Measurements from ENCODE around the gene LIG3. TPM values are rescaled to one million over a fixed set of nuclear protein-coding genes. Genes with fewer than 3 reads are reported as not detected.
A peak's percentile ranks its signal among the peaks of the same experiment; 100 is the strongest.

LIG3 gene
- total and polyA plus RNA-seq, 2 of the 4 experiments (the other 2 are of a cell fraction) = 36.4 to 41.9 TPM

DNA sequence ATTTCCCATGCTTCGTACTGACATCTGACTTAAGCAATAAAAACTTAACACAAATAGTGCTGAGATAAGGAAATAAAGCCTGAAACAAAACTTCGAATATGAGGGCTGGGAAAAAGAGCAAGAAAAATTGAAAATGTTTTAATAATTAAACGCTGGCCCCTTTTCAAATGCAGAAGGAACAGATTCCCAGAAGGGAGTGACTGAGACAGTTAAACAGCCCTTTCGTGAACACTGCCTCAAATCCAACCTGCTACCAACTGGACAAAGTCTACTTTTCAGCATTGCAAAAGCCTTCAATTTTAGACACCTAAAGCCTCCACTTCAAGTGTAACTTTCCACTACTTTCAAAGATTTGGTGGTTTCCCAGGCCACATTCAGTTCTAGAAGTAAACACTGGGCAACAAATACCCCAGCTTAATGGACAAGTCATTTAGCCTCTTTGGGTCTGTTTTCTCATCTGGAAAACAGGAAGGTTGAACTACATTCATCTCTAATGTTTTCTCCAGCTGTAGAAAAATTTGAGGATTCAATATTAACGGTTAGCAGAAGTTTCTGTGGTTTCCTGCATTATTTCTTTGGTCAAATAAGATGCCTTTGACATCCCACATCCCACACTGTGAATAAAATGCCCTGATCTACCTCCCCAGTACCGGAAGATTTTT, 71.4 kb downstream of the LIG3 start:
- no peaks in the 10 kb centered on the region for H3K27me3 ChIP-seq (ENCODE audit: control insufficient read depth, insufficient read depth, low read length)
- dilution Hi-C loops (cut with HindIII; ENCODE audit: low sequenced_read_pairs, unreplicated experiment) = no loop called here
- 0 out of 3 replicates have a peak overlapping the region, but pooled peaks have one; percentile 15 for H2BK15ac ChIP-seq (ENCODE audit: low read depth, low read length)
- DNase-seq (peak; percentile 19), ATAC-seq (ENCODE audit: low read depth) (peak; percentile 15)
- peak overlapping the region; percentile 7; the same call in 1 of the 2 replicates for H3K14ac ChIP-seq (replicated peaks; ENCODE audit: low read depth, low read length)
- no peak overlapping the region for H3K4me2 ChIP-seq (ENCODE audit: low read depth, low read length)
- H3K9ac ChIP-seq (ENCODE audit: low read depth, low read length) = no peak overlapping the region
- peaks cover 6% of the 10 kb centered on the region; the same call in 1 of the 2 replicates for H3K4me1 ChIP-seq (ENCODE audit: control insufficient read depth, insufficient read depth, low read length)
- H3K4ac ChIP-seq (ENCODE audit: low read depth, low read length) = peak overlapping the region; percentile 29; the same call in 1 of the 2 replicates
- H4K5ac ChIP-seq (ENCODE audit: low read depth, low read length) = no peak overlapping the region
- H2AK9ac ChIP-seq (replicated peaks; ENCODE audit: low read depth, low read length, poor library complexity) = peak overlapping the region; percentile 7
- peak overlapping the region; percentile 7; the same call in 1 of the 2 replicates for H3K23ac ChIP-seq (ENCODE audit: low read depth, low read length)
- no TSS peak for BruUV-seq (replicated peaks)
- H2AK5ac ChIP-seq (ENCODE audit: low read depth, low read length) = no peak overlapping the region; the same call in 1 of the 2 replicates
- no peak overlapping the region for H2BK20ac ChIP-seq (ENCODE audit: low read depth, low read length)
- H2BK5ac ChIP-seq (ENCODE audit: low read depth, low read length, poor library complexity, severe bottlenecking) = no peak overlapping the region
- ChIA-PET CTCF (no interaction called here), POLR2A (ENCODE audit: unreplicated experiment) (no interaction called here)
- peaks cover 3% of the 10 kb centered on the region; the same call in 1 of the 2 replicates for H3K9me1 ChIP-seq (ENCODE audit: insufficient read depth, low read length)
- no peaks in the 10 kb centered on the region for H3K36me3 ChIP-seq (ENCODE audit: control insufficient read depth, insufficient read depth, low read length)
- no peak overlapping the region for H3K4me3 ChIP-seq (ENCODE audit: insufficient read depth, low read depth, low read length)
- peaks cover 17 to 61% of the 10 kb centered on the region in 2 experiments for H3K79me1 ChIP-seq (ENCODE audit: low read depth in 1 of 2, low read length in 2 of 2)
- H4K91ac ChIP-seq (ENCODE audit: insufficient read depth, low read depth, low read length) = no peak overlapping the region
- no peak overlapping the region; a peak in 1 of 4 replicates for H4K8ac ChIP-seq (ENCODE audit: low read depth in 2 of 2, low read length in 2 of 2)
- TF ChIP-seq MAFK (IDR thresholded peaks at IDR 0.05; ENCODE audit: low read depth, low read length) (peak; percentile 45), FOS (IDR thresholded peaks at IDR 0.05; ENCODE audit: low read depth, low read length) (no peak)
- TF ChIP-seq, protein P1, sequence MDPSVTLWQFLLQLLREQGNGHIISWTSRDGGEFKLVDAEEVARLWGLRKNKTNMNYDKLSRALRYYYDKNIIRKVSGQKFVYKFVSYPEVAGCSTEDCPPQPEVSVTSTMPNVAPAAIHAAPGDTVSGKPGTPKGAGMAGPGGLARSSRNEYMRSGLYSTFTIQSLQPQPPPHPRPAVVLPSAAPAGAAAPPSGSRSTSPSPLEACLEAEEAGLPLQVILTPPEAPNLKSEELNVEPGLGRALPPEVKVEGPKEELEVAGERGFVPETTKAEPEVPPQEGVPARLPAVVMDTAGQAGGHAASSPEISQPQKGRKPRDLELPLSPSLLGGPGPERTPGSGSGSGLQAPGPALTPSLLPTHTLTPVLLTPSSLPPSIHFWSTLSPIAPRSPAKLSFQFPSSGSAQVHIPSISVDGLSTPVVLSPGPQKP (IDR thresholded peaks at IDR 0.05; ENCODE audit: borderline replicate concordance, low read depth, low read length) = no peak
- in situ Hi-C loops (cut with MboI; ENCODE audit: low sequenced_read_pairs) = no loop called here
- no peak overlapping the region for H3K27ac ChIP-seq (ENCODE audit: insufficient read depth, low read length)
- H2AFZ ChIP-seq (replicated peaks; ENCODE audit: low read length, poor library complexity) = no peak overlapping the region
- peaks cover 19% of the 10 kb centered on the region; the same call in 1 of the 2 replicates for H4K20me1 ChIP-seq (ENCODE audit: insufficient read depth, low read length)
- H3K18ac ChIP-seq (ENCODE audit: low read depth, low read length) = no peak overlapping the region
- no peak overlapping the region for H2BK120ac ChIP-seq (ENCODE audit: low read depth, low read length)
- intact Hi-C loops (cut with micrococcal nuclease) = no loop called here
- H3K56ac ChIP-seq (ENCODE audit: extremely low read depth, insufficient read depth, low read length) = no peak overlapping the region
- no peaks in the 10 kb centered on the region for H3K9me3 ChIP-seq (ENCODE audit: control insufficient read depth, insufficient read depth, low read length)
- 69% methylated on average over 3 of the region's 6 CpGs; no CpG with 5 or more reads in 1 of the 2 experiments for WGBS, 2 experiments (ENCODE audit: extremely low coverage in 2 of 2, insufficient read length in 1 of 2)
